Lung (tissue), 12 donors: ENCODE results near the gene MSRB1. TPM values are rescaled to one million over a fixed set of nuclear protein-coding genes. Genes with fewer than 3 reads are reported as not detected.
A peak's percentile ranks its signal among the peaks of the same experiment; 100 is the strongest.

ENCODE experiments used
- ATAC-seq: fragments of 200-7000 bp; cut with Tn5 transposase; one replicate; pipeline ENCODE4 v1.9.1; 2020; ENCODE audit warnings: moderate number of reproducible peaks; ENCODE audit not compliant: insufficient read depth, low FRiP score
- DNase-seq, 3 donors: peaks; one replicate each; pipeline ENCODE4 v3.0.0-alpha.2; 2013 to 2017
- H3K27ac ChIP-seq, 2 donors: one replicate each; pipeline ENCODE4 v1.5.1; 2013; ENCODE audit warnings: mild to moderate bottlenecking in 2 of 2, moderate library complexity in 2 of 2, control low read depth in 1 of 2, inconsistent platforms in 1 of 2, low read depth in 1 of 2, low read length in 1 of 2
- H3K27me3 ChIP-seq, 3 donors: one replicate each; pipeline ENCODE4 v1.5.1; 2013; ENCODE audit warnings: low read length in 2 of 3; ENCODE audit not compliant: control insufficient read depth in 3 of 3, insufficient read depth in 3 of 3
- H3K36me3 ChIP-seq, 4 donors: one replicate each; pipeline ENCODE4 v1.5.1; 2013; ENCODE audit warnings: low read length in 4 of 4, mild to moderate bottlenecking in 1 of 4, moderate library complexity in 1 of 4; ENCODE audit not compliant: control insufficient read depth in 4 of 4, insufficient read depth in 4 of 4
- H3K4me1 ChIP-seq, 5 donors: one replicate each; pipeline ENCODE4 v1.5.1; 2013; ENCODE audit warnings: low read length in 5 of 5, mild to moderate bottlenecking in 2 of 5, moderate library complexity in 1 of 5; ENCODE audit not compliant: control insufficient read depth in 5 of 5, insufficient read depth in 5 of 5
- H3K4me3 ChIP-seq: one replicate; pipeline ENCODE4 v1.5.1; 2013; ENCODE audit warnings: mild to moderate bottlenecking, control low read depth, moderate library complexity
- H3K9ac ChIP-seq, 2 donors: one replicate each; pipeline ENCODE4 v1.5.1; 2013; ENCODE audit warnings: low read length in 2 of 2, control low read depth in 1 of 2; ENCODE audit not compliant: insufficient read depth in 1 of 2
- H3K9me3 ChIP-seq, 4 donors: one replicate each; pipeline ENCODE4 v1.5.1; 2013; ENCODE audit warnings: low read length in 3 of 4, mild to moderate bottlenecking in 1 of 4, moderate library complexity in 1 of 4; ENCODE audit not compliant: control insufficient read depth in 4 of 4, insufficient read depth in 3 of 4
- CTCF ChIP-seq: IDR thresholded peaks from 2 replicates; pipeline ENCODE4 v1.5.1; 2012; ENCODE audit warnings: mild to moderate bottlenecking; ENCODE audit errors: control extremely low read depth, extremely low read depth
- WGBS, 2 donors: extraction: QIAGEN DNeasy Blood & Tissue Kit; methylation state at CpG; one replicate each; pipeline ENCODE4 v1.1.7; 2013; 5-methylcytosine and 5-hydroxymethylcytosine counted together
- polyA plus RNA-seq, 2 donors: library from polyadenylated mRNA; stranded (reverse); fragments of 200-250 nt; gene quantifications; one replicate each; pipeline ENCODE4 v1.2.1, GENCODE V29; 2013
- total RNA-seq, 2 donors: library from RNA; depleted of rRNA in 1 of 2; stranded (reverse); fragments of >200 nt in 1 of 2; gene quantifications; one replicate each; pipeline ENCODE4 v1.2.1, GENCODE V29; 2014 to 2021
- donor health status: control.
- donor health status: control.
- donor health status: Bipolar disorder and iron deficiency.
- donor health status: healthy.
- donor health status: DM: yes; HTN: yes; CAD: no.

Gene MSRB1
- total and polyA plus RNA-seq, 4 donors = 11.1 to 164 (median 51.2) TPM

DNA sequence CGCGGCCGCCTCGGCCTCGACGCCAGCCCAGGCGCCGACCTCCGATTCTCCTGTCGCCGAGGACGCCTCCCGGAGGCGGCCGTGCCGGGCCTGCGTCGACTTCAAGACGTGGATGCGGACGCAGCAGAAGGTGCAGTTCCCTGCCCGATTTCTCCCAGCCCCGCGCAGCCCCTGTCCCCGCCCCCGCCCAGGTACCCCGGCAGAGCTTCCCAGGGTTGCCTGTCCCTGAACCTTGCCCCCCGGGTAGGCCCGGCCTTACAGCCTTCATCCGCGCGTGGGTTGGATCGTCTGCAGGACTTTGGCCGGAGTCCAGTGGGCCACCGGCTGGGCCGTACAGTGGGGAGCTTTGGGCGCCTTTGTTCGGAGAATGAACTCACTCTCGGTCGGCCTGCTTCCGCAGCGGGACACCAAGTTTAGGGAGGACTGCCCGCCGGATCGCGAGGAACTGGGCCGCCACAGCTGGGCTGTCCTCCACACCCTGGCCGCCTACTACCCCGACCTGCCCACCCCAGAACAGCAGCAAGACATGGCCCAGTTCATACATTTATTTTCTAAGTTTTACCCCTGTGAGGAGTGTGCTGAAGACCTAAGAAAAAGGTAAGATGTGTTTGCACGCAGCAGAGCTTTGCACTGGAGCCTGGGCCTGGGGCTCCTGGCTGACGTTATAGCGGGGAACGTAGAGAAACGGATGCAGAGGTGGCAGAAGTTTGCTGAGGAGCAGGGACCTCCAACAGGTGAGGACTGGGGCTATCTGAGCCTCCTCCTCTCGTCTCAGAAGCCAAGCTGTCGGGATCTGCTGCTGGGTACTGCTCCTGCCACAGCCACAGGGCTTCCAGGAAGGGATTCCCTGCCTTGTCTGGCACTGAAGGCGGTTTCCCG, 41.6 kb upstream of the MSRB1 start:
- Histone ChIP-seq H3K4me3 (peak overlapping the region; percentile 73), H3K9ac (peak overlapping the region in 1 of 2 donors; percentile 68), H3K4me1 (peaks cover 0 to 17% (median 7%) of the 10 kb centered on the region in 5 donors), H3K27ac (peak overlapping the region; percentile 65 to 79), H3K27me3 (peaks cover 0 to 46% (median 44%) of the 10 kb centered on the region in 3 donors), H3K36me3 (peaks cover 0 to 15% (median 11%) of the 10 kb centered on the region in 4 donors), H3K9me3 (no peaks in the 10 kb centered on the region)
- ATAC-seq (no peak), DNase-seq (peak in 1 of 3 donors; percentile 34)
- TF ChIP-seq CTCF = no peak
- WGBS, 2 donors = 12 to 24% methylated on average over 33 to 58 of the region's 58 CpGs

DNA sequence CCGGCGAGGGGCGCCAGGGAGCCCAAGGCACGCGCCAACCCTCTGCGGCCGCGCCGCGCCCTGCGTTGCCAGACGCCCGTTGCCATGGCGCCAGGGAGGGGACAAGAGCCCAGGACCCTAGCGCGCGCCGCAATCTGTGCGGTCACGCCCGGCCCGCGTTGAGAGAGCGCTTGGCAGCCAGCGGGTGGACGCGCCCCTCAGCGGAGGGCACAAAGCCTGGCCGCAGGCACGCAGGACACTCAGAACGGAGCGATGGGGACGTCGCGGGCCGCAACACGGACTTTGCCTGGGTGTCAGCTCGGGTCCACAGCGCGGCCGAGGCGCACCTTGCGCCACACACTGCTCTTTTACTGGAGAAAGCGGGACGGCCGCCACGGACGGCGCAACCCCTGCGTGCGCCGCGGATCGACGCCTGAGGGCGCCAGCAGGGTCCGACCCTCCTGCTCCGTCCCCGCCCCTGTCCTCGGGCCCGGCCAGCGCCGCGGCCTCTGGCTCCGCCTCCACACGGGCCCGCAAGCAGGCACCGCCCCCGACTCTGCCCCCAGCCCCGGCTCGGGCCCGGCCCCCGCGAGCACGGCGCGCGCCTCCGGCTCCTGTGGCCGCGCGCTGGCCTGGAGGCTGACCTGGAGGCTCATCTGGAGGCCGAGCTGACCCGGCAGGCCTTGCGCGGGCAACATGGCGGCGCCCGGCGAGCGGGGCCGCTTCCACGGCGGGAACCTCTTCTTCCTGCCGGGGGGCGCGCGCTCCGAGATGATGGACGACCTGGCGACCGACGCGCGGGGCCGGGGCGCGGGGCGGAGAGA, 40.7 kb upstream of the MSRB1 start, which contains the start of gene GFER:
TSS of gene GFER (plus strand) at position 650 of the 803 bp plus-strand sequence. CDS start at position 676, 26 bp downstream.
- ATAC-seq (peak; percentile 93), DNase-seq (peak; percentile 93 to 96 (median 95))
- TF ChIP-seq CTCF = peak; percentile 40
- Histone ChIP-seq H3K4me1 (peaks cover 0 to 17% (median 7%) of the 10 kb centered on the region in 5 donors), H3K4me3 (peak within 1 kb of the TSS; percentile 73), H3K9me3 (peaks cover 0 to 2% (median 0%) of the 10 kb centered on the region in 4 donors), H3K36me3 (peaks cover 0 to 15% (median 11%) of the 10 kb centered on the region in 4 donors), H3K27ac (peak within 1 kb of the TSS; percentile 65 to 94), H3K9ac (peak within 1 kb of the TSS in 1 of 2 donors; percentile 68), H3K27me3 (peaks cover 0 to 43% (median 37%) of the 10 kb centered on the region in 3 donors)
- 0 to 1% methylated on average over 99 to 109 of the region's 109 CpGs for WGBS, 2 donors

GRCh38 chr16:1982991-1983543, 40.1 kb upstream of the MSRB1 start:
- WGBS, 2 donors = 23 to 26% methylated on average over 19 of the region's 19 CpGs
- DNase-seq = no peak
- TF ChIP-seq CTCF = no peak
- Histone ChIP-seq H3K9ac (no peak overlapping the region), H3K4me1 (peaks cover 0 to 17% (median 7%) of the 10 kb centered on the region in 5 donors), H3K27ac (peak overlapping the region; percentile 65 to 94), H3K27me3 (peaks cover 0 to 46% (median 33%) of the 10 kb centered on the region in 3 donors), H3K9me3 (peaks cover 0 to 5% (median 0%) of the 10 kb centered on the region in 4 donors), H3K4me3 (no peak overlapping the region), H3K36me3 (peaks cover 0 to 22% (median 13%) of the 10 kb centered on the region in 4 donors)
- ATAC-seq = no peak
